Measurements from ENCODE around the gene NEO1.
A peak's percentile ranks its signal among the peaks of the same experiment; 100 is the strongest.

DNA sequence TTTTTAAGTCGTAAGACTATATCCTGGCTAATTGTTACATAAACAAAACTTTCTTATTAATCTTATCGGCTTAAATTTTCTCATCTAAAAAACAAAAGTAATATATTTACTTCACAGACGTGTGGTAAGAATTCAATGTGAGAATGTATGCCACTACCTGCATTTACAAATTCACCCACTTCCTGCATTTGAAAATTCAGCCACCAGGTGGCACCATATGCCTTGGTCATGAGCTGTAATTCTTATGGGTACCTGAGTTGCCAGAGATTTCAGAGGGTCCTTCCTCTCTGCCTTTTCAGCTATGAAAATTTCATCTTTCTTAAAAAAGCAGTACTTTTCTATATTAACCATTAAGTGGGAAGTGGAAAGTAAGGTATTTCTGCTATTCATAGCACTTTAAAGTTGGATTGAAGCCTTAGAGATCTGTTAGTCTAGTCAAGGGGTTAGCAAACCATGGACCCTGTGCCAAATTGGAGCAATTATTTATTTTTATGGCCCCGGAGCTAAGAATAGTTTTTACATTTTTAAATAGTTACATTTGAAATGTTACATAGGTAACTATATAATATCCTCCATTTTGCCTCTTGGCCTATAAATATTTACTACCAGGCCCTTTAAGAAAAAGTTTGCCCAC is 188.7 kb downstream of the NEO1 start:
- TF ChIP-seq, protein P1, sequence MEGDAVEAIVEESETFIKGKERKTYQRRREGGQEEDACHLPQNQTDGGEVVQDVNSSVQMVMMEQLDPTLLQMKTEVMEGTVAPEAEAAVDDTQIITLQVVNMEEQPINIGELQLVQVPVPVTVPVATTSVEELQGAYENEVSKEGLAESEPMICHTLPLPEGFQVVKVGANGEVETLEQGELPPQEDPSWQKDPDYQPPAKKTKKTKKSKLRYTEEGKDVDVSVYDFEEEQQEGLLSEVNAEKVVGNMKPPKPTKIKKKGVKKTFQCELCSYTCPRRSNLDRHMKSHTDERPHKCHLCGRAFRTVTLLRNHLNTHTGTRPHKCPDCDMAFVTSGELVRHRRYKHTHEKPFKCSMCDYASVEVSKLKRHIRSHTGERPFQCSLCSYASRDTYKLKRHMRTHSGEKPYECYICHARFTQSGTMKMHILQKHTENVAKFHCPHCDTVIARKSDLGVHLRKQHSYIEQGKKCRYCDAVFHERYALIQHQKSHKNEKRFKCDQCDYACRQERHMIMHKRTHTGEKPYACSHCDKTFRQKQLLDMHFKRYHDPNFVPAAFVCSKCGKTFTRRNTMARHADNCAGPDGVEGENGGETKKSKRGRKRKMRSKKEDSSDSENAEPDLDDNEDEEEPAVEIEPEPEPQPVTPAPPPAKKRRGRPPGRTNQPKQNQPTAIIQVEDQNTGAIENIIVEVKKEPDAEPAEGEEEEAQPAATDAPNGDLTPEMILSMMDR (IDR thresholded peaks at IDR 0.05; ENCODE audit: insufficient read depth, low read length, poor library complexity, severe bottlenecking): peak; percentile 66
- no peak for TF ChIP-seq EZH2phosphoT487 (conservative IDR thresholded peaks at IDR 0.05; ENCODE audit: low read length)
